HG03139 (cell line): ENCODE results near the gene C2CD2.

Experiments used
- ATAC-seq: cut with Tn5 transposase; IDR thresholded peaks from one replicate; pipeline ENCODE4 v1.9.1; 2021; ENCODE audit not compliant: unreplicated experiment

The C2CD2 gene

DNA sequence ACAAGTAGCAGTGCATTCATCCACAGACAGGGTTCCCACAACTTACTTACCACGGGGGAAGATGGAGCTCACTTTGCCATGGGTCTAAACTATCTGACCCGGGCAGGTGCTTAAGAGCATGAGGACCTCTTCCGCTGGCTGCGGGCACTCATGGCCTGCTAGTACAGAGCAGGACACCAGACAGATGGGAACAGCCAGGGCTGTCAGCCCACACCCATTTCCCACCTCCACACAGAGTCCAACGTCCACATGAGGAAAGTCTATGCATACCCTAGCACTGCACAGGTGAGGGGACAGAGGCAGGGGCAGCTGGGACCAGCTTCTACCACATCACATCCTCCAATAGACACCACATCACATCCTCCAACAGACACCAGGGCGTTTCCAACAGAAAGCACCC lies 38.9 kb downstream of the C2CD2 start:
- ATAC-seq = no peak

DNA sequence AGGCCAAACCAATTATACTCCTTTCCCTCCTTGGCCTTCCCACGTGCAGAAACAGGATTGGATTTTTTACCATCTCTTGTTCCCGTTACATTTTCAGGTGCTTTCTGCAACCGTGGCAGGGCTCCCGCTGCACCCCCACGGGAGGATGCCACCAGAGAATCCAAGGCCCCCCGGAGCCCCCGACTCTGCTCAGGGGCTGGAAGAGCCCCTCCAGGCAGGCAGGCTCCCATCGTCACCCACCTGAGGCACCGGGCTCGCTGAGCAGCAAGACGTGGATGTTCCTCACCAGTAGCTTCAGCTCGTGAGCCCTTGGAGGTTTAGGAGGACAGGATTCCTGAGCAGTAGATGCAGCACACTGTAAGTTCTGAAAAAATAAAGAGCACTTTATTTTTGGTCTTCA lies 39.5 kb downstream of the C2CD2 start:
- no peak for ATAC-seq

DNA sequence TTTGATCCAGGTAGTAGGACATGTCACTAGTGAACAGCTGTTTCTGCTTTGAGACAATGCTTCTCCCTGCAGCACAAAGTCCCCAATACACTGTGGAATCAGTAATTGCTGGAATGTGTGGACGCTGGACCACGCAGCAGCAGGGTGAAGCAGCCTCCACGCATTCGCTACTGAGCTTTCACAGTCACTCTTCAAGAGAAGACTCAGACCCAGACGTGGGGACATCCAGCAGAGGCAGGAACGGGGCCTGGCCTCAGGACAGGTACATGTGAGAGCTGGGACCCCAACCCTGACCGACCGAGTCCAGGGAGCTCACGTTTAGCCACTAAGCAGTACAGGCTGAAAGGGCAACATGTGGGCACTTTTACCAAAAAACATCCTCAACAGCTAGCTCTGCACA lies 40.6 kb downstream of the C2CD2 start:
- ATAC-seq = no peak

DNA sequence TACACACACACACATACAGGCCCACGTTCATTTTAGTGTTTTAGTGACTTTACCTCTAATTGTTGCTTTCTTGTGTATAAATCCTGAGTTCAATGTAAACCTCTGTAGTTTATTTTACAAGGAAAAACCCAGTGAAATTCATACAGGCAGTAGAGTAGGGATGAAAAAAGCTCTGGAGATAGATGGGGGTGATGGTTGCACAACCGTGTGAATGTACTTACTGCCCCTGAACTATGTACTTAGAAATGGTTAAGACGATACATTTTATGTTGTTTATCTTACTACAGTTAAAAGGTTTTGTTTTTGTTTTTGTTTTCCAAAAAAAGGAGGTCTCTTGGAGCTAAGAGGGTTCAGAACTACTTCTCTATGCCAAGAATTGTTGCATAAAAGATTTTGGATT lies 45.0 kb downstream of the C2CD2 start:
- ATAC-seq = no peak

DNA sequence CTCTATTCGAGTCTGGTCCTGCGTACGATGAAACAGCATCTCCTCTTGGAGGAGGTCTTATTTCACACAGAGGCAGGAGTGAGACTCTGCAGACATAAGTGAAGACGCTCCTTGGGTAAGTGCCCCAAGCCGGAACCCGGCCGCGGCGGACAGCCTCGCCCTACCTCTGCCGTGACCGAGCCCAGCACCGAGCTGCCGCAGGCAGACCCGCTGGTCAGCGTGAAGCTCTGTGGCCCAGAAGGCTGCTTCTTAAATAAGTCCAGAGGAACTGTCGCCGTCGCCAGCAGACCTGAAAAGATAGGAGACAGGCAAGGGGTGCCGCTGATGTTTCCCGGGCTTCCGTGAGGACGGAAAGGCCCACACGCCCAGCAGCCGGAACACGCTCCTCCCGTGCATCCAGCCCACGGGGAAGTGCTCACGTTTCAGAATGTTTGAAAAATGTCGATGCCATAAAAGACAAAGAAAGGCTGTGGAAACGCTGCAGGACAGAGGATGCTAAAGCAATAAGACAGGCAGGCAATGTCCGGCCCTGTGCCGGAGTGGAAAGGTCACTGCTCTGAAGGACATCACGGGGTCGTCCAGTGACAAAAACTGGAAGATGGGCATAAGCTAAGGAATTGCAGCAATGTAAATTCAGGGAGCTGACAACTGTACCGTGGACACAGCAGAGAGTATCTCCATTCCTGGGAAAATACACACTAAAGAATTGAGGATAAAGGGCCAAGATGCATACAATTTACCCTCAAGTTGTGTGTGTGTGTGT lies 46.1 kb downstream of the C2CD2 start:
- no peak for ATAC-seq

DNA sequence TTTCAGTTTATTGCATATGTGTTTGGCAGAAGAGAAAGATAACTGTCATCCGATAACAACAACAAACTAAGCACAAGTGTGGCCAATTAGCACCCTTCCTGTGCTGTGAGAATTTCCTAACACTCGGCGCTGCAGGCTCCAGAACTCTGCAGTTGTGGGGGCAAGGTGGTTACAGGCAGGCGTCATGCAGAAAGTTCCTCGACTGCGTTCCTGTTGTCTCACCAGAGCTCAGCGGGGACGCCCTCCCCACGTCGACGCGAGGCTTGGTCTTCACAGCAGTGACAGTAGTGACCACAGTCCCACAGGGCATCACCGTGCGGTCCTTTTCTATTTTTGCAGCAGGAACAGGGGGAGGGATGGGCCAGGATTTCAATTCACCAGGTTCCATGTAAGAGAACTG lies 47.0 kb downstream of the C2CD2 start:
- no peak for ATAC-seq

DNA sequence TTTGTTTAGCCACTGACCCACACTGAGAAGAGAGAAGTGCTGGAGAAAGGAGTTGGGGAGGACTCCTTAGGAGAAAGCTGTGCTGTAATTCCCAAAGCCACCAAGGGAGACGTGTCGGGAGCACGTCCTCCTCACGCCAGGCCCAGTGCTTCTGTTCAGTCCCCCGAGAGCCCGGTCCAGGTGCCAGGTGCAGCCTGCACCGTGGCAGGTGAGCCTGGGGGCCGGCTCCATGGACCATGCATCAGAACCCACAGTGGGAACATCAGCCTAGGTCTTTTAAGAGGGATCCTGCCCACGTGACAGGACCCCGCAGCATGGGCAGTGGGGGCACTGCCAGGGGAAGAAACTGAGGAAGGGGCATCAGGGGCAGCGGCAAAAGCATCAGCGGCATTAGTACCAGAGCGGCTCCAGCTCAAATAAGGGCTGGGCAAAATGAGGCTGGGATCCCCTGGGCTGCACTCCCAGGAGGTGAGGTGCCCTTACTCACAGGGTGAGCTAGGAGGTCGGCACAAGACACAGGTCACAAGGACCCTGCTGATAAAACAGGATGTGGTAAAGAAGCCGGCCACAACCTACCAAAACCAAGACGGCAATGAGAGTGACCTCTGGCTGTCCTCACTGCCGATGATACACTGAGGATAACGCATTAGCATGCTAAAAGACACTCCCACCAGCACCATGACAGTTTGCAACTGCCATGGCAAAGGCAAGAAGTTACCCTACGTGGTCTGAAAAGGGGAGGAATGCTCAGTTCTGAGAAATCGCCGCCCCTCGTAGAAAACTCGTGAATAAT lies 50.1 kb downstream of the C2CD2 start:
- no peak for ATAC-seq

DNA sequence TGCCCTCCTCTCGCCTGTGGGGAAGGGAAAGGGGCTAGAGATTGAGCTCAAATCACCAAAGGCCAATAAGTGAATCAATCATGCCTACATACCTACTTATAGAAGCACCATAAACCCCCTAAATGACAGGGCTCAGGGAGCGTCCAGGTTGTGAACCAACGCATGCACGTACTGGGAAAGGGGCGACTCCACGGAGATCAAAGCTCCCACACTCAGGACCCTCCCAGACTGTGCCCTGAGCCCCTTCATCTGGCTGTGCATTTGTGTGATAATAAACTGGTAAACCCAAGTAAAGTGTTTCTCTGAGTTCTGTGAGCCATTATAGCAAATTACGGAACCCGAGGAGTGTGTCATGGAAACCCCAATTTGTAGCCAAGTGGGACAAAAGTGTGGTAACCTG lies 50.9 kb downstream of the C2CD2 start:
- ATAC-seq = no peak

DNA sequence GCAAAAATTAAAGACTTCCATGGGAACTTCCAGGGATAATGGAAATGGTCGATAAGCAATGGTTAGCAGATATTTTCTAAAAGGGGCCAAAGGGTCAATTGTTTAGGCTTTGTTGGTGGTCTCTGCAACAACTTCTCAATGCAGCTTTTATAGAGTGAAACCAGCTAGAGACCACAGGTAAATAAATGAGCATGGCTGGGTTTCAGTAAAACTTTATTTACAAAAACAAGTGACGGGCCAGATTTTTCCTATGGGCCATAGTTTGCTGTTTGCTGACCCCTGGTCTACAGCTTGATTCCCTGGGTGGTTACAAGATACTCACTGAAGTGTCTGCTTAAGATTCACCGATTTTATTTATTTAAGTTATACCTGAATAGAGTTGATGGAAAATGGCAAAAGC lies 52.0 kb downstream of the C2CD2 start:
- no peak for ATAC-seq

DNA sequence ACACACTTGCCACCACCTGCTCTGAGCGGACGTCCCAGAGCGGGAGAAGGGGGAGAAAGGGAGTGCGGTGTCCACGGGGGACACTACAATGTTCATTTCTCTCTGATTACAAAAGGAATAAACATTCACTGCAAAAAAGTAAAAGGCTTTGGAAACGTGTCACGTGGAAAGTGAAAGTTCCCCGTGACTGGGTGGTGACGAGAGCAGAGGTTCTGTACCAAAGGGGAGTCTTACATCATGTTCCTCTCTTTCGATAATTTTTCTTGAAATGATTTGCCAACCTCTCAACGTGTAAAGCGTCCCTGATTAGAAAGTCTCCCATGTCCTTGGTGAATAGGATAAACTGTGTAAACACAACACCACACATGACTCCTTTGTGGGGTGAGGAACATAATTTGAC lies 52.7 kb downstream of the C2CD2 start:
- ATAC-seq = no peak

DNA sequence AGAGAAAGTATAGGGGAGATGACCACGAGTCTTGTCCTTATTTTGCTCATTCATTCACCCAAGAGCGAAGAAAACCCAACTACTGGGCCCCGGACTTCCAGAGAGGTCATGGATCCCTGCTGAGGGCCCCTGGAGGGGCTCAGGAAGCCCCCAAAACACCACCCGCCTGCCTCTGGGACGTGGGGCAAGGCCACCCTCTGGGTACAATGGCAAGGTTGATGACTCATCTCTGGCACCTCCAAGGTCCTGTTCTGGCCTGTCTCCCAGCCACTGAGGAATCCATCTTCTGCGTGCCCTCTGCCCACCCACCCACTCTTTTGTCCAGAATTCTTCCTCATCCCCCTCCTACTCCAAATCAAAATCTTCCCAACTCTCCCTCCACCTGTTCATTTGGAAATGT lies 53.4 kb downstream of the C2CD2 start:
- no peak for ATAC-seq

DNA sequence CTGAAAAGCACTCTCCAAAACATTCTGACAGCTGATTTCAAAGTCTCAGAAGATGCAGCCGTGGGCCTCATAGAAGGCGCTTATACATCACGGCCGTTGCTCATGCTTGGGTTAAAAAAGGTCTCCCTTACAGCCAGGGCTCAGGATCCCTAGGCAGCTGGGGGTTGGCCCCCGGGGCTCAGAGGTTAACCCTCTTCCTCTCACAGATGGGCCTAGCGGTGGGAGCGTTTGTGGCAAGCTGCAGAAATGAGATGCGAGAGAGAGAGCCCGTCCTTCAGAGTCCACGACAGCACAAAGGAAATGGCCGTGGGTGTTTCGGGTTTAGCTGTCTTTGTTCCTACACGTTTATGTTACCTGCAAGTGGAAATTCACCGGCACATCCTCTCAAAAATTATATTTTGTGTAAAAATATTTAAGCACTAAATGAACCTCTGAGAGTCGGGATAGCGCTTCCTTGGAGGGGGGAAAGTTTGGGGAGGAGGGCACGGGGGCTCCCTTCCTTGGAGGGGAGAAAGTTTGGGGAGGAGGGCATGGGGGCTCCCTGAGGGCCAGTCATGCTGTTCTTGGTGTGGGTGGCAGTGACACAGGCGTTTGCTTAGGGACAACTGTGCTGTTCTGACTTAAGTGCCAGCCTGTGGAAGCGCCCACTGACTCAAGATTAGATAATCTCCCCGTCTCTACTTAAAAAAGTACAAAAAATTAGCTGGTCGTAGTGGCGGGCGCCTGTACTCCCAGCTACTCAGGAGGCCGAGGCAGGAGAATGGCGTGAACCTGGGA lies 54.2 kb downstream of the C2CD2 start:
- ATAC-seq = no peak

DNA sequence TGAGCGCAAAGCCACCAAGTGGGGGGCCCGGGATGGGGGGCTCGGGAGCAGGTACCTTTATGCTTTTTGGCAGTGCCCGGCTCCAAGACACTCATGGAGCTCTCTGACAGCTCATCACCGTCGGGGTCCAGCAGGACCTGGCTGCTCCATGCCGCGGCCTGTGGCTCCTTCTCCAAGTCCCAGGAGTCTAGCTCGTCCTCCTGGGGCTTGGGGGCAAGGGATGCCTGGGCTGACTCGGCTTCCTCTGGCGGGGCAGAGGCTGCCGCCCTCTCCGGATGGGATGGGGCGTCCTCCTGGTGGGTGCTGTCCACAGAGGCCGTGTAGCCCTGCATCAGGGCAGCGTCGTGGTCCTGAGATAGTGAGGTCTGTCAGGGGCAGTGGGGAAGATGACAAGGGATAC lies 54.8 kb downstream of the C2CD2 start:
- no peak for ATAC-seq

DNA sequence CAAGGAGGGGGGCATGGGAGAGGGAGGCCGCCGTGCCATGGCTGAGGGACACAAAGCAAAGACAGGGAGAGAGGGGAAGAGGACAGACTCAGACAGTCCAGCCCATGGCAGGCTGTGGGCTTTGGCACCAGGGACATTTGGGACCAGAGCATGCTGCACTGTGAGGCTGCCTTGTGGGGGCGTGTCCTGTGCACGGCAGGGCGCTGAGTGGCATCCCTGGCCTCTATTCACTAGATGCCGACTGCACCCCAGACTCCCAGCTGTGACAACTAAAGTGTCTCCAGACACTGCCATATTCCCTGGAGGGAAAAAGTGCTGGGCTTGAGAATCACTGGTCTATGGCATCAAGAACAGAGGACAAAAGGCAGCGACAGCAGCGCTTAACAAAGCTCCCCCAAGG lies 56.1 kb downstream of the C2CD2 start:
- no peak for ATAC-seq

DNA sequence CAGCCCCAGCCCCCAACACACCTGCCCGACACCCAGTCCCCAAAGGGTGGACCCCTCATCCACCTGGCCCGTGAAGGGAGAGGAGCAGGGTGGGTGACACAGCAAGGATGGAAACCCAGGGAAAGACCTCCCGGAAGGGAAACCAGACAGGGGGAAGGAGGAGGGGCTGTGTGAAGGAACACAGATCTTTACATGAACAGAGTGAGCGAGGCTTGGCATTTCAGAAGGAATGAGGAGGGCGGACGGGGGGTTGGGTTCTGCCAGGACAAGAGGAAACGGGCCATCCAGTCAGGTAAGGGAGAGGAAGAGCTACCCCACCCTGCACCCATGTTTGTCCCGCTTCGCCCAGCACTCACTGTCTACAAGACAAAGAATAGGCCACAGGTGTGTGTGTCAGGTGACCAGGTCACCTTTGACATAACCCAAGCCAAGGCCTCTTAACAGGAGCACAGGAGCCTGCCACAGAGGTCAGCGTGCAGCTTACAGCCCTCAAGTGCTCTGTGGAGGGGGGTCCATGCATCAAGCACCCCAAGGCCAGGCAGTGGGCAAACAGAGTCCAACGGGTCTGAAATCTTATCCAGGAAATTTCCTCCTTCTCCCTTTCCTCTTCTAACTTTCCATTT lies 56.7 kb downstream of the C2CD2 start:
- ATAC-seq = no peak

DNA sequence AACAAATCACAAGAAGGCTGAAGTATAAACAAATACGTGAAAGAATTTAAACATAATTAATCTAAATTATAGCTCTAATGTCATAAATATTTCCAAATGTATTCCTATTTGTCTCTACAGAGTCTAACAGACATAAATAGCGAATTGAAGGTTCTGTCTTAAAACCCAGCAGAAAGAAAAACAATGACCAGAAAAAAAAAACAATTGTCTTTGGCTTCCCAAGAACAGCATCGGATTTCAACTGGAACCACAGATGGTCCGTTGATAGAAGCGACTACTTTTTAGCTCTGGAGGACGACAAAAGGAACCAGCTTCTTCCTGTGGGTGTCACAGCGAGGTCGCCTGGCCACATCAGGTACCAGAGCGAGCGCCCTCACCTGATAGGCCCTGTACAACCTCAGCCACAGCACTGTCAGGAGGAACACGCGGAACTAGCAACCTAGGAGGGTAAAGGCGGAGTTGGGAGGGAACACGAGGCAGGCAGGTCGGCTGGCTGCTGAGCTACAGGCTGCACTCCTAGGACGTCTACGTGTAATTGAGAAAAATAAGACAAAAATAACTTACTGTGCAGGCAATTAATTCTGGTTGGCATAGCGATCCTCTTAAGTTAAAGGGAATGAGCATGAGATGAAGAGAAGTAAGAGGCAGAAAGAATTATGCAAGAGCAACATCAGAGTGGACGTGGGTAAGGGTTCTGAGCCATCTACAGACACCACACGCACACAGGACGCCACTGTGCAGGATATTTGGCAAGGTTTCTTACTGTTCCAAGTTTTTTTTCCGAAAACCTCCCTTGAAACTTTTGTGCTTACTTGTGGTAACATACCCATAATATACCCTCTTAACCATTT lies 58.0 kb downstream of the C2CD2 start:
- ATAC-seq = no peak

DNA sequence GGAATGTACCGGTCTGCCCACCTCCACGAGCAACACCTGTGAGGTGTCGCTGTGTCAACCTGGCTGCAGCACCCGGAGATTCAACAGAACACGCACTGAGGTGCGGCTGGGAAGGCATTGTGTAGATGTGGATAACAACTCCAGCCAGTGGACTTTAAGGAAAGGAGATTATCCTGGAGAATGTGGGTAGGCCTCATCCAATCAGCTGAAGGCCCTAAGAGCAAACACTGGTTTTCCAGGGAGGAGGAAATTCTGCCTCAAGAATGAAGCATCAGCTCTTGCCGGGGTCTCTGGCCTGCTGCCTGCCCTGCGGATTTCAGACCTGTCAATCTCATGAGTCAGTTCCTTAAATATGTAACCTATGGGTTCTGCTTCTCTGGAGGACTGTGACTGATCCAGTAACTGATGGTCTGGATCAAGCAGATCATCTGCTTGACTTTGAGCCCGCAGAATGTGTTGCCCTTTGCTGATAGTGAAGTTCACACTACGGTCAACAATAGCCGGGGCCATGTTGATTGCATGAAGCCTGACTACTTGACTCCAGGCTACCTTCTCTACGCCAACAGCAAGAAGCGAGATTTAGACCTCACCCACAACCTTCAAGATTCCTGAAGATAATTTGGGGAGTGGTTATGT lies 58.8 kb downstream of the C2CD2 start:
- no peak for ATAC-seq

DNA sequence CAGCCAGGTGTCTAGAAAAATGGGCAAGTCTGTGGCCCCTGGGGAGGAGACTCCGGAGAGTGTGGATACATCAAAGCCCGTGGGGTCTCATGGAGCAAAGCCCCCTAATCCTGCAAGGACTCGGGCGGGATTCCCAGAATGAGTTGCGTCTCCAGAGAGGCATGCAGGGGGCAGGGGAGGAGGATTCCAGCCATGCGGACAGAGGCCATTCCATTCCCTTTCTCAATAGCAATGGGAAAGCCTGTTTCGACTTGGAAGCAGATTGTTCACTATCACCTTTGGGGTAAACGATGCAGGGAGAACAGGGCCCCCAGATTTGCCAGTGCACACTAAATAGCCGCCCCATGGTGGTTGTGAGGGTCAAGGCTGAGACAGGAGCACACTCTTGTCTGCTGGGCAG lies 59.3 kb downstream of the C2CD2 start:
- ATAC-seq = no peak

DNA sequence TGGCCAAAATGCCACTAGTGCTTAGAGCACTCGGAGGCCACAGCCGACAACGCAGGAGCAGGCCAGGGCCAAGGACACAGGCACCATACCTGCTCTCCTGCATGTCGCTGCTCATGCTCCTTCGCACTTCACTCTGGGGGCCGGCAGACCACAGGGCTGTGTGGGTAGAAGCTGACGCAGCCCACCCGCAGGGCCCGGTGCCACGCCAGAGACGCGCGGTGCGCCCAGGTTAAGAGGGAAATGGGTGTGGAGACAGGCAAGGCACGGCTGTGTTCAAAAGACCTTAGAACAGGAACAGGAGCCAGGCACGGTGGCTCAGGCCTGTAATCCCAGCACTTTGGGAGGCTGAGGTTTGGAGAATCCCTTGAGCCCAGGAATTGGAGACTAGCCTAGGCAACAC lies 61.1 kb downstream of the C2CD2 start:
- ATAC-seq = no peak

DNA sequence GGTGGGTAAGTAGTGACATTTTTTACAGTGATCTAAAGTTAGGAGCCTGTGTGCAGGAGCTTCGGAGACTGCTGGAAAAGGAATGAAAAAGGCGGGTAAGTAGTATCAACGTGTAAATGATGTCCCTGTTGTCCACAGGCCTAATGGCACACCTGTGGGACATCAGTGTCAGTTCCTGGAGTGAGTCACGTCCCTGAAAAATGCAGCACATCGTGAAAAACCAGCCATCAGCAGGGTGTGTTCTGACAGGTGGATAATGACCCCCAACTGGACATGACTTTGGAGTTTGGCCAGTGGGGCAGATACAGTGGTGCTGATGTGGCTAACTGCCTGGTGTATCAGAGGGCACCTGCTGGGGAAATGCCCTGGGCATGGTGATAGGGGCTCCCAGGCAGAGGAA lies 62.7 kb downstream of the C2CD2 start:
- no peak for ATAC-seq
